HG03457 (cell line): ENCODE data around the gene TAOK2.

Source experiments
- ATAC-seq: cut with Tn5 transposase; IDR thresholded peaks from one replicate; pipeline ENCODE4 v1.9.1; 2021; ENCODE audit warnings: moderate number of reproducible peaks; ENCODE audit not compliant: unreplicated experiment

TAOK2 gene

DNA sequence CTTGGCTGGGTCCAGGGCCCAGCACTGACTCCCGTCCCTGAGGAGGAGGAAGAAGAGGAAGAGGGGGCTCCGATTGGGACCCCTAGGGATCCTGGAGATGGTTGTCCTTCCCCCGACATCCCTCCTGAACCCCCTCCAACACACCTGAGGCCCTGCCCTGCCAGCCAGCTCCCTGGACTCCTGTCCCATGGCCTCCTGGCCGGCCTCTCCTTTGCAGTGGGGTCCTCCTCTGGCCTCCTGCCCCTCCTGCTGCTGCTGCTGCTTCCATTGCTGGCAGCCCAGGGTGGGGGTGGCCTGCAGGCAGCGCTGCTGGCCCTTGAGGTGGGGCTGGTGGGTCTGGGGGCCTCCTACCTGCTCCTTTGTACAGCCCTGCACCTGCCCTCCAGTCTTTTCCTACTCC lies 13.3 kb downstream of the TAOK2 start:
- ATAC-seq, result no peak

DNA sequence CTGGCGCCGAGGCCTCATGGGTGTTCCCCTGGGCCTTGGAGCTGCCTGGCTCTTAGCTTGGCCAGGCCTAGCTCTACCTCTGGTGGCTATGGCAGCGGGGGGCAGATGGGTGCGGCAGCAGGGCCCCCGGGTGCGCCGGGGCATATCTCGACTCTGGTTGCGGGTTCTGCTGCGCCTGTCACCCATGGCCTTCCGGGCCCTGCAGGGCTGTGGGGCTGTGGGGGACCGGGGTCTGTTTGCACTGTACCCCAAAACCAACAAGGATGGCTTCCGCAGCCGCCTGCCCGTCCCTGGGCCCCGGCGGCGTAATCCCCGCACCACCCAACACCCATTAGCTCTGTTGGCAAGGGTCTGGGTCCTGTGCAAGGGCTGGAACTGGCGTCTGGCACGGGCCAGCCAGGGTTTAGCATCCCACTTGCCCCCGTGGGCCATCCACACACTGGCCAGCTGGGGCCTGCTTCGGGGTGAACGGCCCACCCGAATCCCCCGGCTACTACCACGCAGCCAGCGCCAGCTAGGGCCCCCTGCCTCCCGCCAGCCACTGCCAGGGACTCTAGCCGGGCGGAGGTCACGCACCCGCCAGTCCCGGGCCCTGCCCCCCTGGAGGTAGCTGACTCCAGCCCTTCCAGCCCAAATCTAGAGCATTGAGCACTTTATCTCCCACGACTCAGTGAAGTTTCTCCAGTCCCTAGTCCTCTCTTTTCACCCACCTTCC lies 13.9 kb downstream of the TAOK2 start:
- ATAC-seq, result no peak

DNA sequence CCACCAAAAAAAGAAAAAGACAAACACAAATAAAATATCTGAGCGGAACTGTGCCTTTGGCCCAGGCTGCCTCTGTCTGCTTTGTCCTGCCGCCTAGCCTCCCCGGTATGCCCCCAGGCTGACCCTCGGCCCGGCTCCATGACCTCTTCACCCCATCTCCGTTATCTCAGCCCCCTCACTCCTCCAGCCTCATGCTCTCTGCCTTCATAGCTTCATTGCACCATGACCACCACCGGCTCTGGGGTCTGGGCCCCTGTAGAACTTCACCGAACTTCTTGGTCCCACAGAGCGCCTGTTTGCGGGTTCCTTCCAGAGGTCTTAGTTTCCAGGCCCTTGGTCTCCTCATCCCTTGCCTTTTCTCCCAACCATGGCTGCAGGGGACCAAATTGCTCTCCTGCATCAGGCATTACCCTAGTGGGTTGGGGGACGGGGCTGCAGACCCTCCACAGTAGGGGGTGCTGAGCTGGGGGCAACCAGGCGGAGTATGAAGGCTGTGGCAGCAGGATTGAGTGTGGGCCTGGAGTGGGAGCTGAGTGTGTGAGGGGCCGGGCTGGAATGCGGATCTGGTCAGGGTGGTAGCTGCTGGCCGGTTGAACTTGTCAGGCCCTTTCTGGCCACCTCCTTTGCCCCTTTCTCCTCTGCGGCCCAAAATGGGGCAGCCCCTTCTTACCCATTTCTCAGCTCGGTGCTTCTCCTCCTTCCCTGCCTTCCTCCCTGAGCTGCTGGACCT lies 14.8 kb downstream of the TAOK2 start:
- no peak for ATAC-seq

DNA sequence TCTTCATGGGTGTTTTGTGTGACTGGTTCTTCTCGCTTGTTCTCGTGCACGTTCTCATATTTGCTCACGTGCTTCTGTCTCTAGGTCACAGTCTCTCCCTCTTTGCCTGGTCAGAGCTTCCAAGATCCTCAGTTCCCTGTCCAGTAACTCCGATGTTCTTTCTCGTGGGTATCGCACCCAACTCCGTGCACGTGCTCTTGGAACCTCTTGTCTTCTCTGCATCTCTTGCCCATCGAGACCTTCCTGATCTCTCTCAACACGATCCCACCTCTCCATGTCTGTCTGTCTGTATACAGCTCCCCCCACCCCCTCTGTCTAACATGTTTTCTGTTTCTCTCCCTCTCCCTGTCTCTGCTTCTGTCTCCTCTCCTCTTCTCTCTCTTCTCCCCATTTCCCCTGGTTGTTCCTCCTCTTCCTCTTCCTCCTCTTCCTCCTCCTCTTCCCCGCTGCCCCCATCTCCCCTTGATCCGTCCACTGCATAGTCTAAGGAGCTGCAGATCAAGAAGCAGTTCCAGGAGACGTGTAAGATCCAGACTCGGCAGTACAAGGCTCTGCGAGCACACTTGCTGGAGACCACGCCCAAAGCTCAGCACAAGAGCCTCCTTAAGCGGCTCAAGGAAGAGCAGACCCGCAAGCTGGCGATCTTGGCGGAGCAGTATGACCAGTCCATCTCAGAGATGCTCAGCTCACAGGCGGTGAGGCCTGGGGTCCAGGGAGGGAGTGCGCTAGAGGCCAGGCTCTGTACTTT lies 15.6 kb downstream of the TAOK2 start:
- ATAC-seq, result no peak

DNA sequence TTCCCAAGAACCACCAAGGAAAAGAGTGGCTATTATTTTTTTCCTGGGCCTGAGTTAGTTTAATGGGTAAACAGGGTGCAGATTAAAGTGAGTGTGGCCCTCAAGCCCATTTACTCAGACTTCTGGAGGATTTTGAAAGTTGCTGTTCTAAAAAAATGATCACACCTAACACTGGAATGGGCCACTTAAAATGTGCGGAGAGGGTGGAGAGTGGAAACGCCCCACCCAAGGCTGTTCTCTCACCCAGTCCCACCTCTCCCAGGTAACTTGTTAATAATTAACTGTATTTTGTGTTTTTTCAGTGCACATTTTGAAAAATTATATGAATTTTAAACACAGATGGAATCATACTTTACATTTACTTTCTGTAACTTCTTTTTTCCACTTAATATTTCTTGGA lies 16.4 kb downstream of the TAOK2 start:
- ATAC-seq, result no peak

DNA sequence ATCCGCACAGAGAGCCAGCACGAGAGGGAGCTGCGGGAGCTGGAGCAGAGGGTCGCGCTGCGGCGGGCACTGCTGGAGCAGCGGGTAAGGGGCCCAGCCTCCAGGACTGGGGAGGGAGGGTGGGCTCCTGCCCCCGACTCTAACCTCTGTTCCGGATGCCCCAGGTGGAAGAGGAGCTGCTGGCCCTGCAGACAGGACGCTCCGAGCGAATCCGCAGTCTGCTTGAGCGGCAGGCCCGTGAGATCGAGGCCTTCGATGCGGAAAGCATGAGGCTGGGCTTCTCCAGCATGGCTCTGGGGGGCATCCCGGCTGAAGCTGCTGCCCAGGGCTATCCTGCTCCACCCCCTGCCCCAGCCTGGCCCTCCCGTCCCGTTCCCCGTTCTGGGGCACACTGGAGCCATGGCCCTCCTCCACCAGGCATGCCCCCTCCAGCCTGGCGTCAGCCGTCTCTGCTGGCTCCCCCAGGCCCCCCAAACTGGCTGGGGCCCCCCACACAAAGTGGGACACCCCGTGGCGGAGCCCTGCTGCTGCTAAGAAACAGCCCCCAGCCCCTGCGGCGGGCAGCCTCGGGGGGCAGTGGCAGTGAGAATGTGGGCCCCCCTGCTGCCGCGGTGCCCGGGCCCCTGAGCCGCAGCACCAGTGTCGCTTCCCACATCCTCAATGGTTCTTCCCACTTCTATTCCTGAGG lies 17.4 kb downstream of the TAOK2 start:
- no peak for ATAC-seq

DNA sequence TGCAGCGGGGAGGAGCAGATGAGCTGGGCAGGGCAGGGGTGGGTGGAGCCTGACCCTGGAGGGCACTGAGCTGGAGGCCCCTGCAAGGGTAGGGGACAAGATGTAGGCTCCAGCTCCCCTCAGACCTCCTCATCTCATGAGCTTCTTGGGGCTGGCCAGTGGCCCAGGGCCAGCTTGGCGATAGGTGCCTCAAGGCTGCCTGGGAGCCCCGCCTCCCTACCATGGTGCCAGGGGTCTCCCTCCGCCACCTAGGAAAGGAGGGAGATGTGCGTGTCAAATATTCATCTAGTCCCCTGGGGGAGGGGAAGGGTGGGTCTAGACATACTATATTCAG lies 17.9 kb downstream of the TAOK2 start:
- ATAC-seq, result no peak

DNA sequence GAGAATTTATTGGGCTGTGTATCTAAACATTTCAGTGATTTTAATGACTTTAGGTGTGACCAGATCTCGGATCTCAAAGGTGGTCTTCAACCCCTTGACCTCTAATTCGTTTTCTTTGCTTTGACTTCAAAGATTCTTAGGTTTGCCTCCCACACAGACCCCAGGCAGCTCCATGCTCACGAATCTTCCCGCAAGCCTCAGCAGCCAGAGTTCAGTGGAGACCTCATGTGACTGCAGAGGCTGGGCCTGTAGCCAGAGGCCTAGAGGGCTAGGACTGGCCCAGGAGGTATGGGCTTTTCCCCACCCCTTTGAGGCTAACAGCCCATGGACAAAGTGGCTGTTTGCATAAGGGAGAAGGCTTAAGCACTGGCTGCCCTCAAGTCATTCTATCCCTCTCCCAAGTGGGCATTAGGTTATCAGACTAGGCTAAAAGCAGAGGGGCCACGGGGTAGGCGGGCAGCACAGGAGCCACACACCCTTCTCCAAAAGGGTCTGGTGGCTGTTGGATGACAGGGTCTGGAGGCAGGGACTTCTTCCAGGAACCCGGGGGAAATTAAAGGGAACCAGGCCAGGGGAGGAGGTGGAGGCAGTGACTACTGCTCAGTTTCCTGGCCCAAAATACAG lies 18.8 kb downstream of the TAOK2 start:
- no peak for ATAC-seq

DNA sequence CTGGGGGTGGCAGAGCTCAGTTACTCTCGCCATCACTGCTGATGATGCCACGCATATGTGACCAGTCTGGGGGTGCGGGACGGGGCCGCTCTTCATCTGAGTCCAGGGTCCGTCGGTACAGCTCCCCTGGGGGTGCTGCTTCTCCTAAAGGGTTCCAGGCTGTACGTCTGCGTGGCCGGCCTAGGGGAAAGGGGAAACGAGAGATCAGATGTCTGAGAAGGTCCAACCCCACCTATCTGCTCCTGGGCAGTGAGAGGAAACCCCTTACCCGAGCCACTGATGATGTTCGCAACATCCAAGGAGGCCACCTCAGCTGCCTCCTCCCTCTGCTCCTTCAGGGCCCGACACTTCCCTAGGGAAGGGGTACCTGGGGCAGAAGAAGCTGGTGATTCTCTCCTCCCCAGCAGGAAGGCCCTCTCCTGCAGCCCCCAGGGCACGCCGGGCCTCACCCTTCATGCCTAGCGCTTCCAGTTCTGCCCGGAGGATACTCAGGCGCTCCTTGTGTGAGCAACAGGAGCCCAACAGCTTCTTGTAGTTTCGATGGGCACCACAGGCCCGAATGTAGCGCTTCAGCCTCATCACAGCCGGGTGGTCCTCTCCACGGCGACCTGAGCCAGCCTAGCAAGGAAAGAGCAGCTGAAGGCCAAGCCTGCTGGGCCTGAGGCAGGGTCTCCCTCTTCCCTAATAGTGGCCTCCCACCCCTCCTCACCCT lies 19.7 kb downstream of the TAOK2 start:
- no peak for ATAC-seq

DNA sequence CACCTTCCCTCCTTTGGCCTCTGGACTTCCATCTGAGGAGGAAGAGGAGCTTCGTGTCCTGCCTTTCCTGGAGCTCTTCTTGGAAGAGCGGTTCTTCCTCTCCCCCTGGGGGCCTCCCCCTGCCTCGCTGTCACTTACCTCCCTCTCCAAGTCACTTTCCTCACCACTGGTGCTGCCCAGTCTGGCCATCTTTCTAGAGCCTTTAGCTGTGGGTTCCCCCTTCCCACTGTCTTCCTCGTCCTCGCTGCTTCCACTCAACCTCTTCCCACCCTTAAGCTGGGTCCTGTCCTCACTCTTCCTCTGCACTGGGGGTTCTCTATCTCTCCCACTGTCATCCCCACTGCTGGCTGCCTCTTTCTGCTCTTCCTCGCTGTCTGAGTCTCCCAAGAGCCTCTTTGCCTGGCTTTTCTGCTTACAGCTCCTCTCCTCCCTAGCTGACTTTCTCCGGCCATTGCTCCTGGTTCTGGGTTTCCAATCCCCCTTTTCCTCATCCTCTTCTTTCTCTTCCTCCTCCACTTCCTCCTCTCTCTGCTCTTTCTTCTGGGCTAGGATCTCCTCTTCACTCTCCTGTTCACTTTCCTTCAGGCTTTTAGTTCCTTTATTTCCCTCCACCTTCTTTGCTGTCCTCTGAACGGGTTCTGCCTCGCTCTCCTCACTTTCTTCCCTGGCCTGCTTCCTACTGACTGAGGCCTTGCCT lies 20.4 kb downstream of the TAOK2 start:
- no peak for ATAC-seq

DNA sequence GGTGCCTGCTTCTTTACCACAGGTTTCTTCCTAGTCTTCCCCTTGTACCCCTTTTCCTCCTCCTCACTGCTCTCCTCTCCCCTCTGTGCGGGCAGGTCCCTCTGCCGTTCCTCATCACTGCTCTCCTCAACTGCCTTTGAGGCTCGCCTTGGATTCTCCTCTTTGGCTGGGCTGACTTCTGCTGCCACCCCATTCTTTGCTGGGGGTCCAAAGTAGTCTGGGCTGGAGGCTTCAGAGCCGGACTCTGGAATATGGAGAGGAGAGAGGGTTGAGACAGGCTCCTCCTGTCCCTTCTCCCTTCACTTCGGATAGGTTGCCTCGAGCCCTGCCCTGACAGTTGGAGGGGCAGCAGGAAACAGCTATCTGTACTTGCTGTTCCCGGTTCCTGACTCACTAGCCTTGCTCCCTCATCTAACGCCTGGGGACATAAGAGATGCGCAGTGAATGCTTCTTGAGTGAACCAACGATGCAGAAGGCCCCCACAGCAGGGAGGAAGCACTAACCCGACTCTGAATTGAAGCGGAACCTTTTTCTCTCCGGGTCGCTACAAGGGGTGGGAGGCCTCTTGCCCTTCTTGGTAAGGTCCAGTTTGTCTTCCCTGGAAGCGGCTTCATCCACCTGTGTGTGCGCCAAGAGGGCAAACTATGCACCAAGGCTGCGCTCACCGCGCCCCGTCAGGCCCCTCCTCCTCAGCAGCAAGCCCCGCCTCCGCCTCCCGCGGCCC lies 21.1 kb downstream of the TAOK2 start:
- ATAC-seq, result no peak

DNA sequence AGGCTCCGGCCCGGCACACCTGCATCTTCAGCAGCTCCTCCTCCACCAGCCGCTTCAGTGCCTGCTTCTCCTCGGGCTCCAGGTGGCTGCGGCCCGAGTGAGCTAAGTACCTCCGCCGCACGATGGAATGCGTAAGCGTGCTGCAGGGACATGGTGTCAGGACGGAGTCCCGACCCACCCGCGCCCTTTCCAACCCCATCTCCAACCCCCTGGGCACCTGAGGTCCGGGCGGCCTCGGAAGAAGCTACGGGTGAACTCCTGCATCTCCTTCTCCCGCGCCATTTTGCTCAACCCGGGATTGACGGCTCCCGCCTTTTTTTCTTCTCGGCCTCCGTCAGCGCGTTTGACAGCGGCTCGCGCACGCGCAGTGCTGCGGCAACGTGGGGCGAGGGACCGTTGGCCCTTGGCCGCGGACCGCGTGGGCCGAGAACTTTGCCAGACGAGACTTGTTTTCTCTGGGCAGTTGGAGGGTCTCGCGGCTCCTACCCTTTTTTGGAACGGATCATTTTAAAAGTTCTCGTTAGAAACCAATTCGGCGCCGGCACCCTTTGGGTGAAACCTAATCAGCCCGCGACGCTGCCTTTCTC lies 21.7 kb downstream of the TAOK2 start, which contains the start of gene HIRIP3:
TSS of gene HIRIP3 (minus strand) at position 294 of the 587 bp plus-strand sequence. CDS start at position 282, 12 bp downstream.
- peak; percentile 37 for ATAC-seq

DNA sequence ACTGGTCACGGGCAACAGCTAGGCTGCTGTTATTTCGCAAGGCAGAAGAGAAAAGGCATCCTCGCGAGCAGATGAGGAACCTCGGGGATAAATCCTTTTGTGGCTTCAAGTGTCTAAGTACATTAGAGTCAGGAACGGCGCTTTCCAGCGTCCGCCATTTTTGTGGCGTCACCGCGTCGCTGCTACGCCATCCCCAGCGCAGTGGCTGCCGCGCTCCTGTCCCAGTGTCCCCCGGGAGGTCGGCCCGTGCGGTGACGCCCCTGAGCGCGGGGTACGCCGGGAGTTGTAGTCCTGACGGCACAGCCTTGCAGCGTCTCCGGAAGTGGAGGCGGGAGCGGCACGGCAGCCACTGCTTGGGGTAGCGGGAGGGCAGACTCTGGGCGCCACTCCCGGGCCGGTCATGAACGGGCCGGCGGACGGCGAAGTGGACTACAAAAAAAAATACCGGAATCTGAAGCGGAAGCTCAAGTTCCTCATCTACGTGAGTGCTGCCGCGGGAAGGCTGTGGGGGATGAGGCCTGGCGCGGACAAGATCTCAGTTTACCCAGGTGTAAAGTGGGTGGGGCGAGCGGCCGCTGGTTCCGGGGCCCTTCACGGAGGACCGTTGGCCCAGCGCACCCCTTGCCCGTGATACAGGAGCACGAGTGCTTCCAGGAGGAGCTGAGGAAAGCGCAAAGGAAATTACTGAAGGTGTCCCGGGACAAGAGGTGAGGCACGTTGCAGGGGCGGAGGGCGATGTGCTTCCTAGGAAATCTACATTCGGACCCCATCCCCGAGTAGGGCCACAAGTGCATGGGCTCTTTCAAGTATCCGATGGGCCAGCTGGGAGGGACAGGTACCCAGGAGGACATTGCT lies 22.5 kb downstream of the TAOK2 start, which contains the start of gene INO80E:
TSS of gene INO80E (plus strand) at position 331 of the 855 bp plus-strand sequence. CDS start at position 401, 70 bp downstream.
- ATAC-seq, result peak; percentile 72

DNA sequence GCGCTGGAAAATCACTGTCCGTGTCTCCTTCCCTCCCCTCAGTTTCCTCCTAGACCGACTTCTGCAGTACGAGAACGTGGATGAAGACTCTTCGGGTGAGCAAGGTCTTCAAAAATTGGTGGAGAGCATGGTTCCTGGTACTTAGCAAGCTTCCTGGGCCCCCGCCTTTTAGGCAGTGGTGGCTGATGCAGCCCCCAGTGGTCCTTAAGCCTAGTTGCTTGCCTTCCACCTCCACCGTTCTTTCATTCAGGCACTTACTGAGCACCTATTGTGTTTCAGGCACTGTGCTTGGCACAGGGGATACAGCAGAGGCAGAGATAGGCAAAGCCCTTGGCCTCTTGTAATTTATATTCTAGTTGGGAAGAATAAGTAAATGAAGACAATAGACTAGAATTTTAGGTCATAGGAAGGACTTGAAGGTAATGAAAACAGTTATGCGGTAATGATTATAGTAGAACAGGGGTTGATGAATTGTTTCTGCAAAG lies 23.1 kb downstream of the TAOK2 start:
- ATAC-seq, result no peak

DNA sequence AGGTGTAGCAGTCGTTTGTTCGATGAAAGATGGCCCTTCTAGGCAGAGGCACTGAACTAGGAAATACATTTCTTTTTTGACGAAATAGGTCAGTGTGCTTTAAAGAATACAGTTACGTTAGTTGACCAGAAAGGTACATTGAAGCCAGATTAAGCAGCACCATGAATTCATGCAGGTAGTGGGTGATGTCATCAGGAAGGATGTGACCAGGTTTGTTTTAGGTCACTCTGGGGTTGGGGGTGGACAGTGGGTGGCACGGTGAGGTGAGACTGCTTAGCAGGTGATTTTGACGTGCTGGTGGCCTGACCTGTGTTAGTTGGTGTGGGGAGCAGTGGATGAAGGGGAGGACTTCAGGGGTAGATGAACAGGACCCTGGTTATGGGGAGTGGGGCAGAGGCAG lies 25.9 kb downstream of the TAOK2 start:
- no peak for ATAC-seq

DNA sequence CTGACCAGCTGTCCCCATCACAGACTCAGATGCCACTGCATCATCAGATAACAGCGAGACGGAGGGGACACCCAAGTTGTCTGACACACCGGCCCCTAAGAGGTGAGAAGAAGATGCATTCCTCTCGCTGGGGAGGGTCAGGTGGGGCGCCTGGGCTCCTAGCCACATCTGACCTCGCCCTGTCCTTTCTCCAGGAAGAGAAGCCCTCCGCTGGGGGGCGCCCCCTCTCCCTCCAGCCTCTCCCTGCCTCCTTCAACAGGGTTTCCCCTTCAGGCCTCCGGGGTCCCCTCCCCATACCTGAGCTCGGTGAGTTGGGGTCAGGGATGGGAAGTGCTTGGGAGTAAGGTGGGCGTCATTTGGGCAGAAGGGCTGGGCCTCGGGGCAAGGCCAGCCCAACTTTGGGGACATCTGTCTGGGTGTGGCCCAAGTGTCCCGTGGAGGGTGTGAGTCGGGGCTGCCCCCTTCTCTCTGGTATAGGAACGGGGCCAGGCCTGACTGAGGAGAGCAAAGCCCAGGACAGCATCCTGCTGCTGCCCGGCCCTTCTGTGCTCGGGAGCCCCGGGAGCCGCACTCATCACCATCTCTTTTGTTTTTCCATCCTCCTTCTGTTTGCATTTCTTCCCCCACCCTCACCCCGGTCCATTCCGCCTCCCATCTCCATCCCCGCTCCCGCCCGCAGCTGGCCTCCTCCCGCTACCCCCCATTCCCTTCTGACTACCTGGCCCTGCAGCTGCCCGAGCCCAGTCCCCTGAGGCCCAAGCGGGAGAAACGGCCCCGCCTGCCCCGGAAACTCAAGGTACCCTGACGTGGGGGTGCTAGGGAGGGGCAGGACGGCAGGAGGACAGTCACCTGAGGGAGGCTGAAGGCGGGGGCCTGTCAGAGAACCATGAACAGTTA lies 27.3 kb downstream of the TAOK2 start:
- ATAC-seq, result no peak
